AG09319 (cell line): ENCODE data around the gene HAVCR1.
"Not testable (repeated sequence)": the region's sequence is repeated elsewhere in the genome, so short reads cannot be mapped to it uniquely, and the experiment has no call there.

Experiments
- DNase-seq: peaks from one replicate; pipeline ENCODE4 v3.0.0-alpha.2; 2010; ENCODE audit warnings: low read depth; ENCODE audit errors: extremely low read depth
- CTCF ChIP-seq: IDR thresholded peaks from 2 replicates; pipeline ENCODE4 v1.5.1; 2011; ENCODE audit warnings: low read depth, mild to moderate bottlenecking, inconsistent platforms, low read length, moderate library complexity

Gene HAVCR1

GRCh38 chr5:157020002-157020401, 38.9 kb downstream of the HAVCR1 start:
- TF ChIP-seq CTCF, result no peak
- DNase-seq, result no peak

- not testable (repeated sequence) for DNase-seq
These were observed 44.8 kb downstream of the HAVCR1 start for GRCh38 chr5:157014143-157014542.

DNA sequence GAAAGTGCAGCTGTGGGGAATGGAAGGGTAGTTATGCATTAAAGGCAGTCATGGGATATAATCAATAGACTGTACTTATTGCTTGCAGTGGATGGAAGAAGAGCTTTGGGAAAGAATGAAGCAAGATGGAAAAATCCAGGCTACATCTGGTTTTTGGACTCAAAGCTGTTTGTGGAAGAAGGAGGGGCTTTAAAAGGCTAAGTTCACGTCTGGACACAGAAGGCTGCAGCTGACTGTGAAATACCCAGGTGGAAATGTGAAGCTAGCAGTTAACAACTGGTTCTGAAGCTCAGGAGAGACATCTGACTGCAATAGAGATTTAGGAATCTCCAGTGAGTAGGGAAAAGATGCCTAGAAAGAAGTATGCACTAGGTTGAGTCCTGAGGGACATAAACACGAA, 52.7 kb downstream of the HAVCR1 start:
- DNase-seq, result no peak
- no peak for TF ChIP-seq CTCF

DNA sequence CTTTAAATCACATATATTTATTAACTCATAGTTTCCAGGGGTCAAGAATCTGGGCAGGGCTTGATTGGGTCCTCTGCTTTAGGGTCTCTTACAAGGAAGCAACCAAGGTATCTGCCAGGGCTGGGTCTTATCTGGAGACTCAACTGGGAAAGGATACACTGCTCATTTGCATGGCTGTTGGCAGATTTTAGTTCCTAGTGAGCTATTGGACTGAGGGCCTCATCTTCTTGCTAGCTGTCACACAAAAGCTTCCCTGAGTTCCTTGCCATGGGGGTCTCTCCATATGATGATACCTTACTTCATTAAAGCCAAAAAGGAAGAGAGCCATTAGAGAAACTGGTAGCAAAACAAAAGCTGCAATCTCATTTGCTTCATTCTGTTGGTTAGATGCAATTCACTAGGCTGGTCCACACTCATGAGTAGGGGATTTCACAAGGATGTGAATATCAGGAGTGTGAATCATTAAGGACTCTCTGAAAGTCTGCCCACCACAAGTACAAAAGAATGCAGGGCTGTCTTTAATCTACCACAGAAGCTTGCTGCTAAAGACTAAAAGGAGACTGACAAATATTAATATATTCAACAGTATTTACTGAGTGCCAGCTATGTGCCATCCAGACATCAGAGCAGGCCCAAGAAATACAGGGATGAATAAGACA, 53.9 kb downstream of the HAVCR1 start:
- no peak for TF ChIP-seq CTCF
- no peak for DNase-seq

DNA sequence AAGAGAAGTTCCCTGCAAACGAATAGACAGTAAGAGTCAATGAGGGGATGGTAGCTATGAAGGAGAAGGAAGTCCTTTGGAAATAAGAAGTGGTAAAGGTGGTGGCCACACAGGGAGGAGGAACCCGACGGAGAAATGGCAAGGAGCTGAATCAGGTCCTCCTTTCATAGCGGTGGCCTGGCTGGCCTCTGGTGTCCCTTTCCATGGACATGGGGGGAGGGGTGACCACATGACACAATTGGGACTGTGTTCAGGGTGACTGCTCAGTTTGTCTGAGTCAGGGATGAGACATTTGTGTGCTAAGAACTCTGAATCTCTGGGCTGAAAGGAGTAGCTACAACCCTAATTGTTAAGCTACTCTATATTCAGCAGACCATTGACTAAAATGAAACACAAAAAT, 67.2 kb downstream of the HAVCR1 start:
- no peak for TF ChIP-seq CTCF
- DNase-seq, result no peak

DNA sequence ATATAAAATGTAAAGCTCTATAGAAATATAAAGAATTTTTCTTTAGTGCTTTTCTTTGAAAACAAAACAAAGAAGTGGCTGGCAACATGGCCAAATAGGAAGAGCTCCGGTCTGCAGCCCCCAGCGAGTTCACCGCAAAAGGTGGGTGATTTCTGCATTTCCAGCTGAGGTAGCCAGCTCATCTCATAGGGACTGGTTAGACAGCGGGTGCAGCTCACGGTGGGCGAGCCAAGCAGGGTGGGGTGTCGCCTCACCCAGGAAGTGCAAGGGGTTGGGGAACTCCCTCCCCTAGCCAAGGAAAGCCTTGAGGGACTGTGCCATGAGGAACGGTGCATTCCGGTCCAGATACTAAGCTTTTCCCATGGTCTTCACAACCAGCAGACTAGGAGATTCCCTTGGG, 74.9 kb downstream of the HAVCR1 start:
- TF ChIP-seq CTCF, result no peak
- no peak for DNase-seq

- no peak for TF ChIP-seq CTCF
- DNase-seq, result no peak
These were observed 77.4 kb downstream of the HAVCR1 start for GRCh38 chr5:156981481-156981880.
